GM18951 (cell line): Measurements from ENCODE around the gene HOXD10.

ENCODE experiments used
- POLR2A ChIP-seq: IDR thresholded peaks from 4 replicates; pipeline ENCODE4 v1.6.1; 2011; ENCODE audit warnings: mild to moderate bottlenecking; ENCODE audit not compliant: insufficient read length, insufficient read depth; ENCODE audit errors: extremely low read depth
- in situ Hi-C: fragments of 300-500 bp; cut with MboI; formaldehyde crosslinking; loops from one replicate; pipeline ENCODE4 v1.12.0; 2022; ENCODE audit warnings: low sequenced_read_pairs, mixed read lengths, inconsistent platforms; ENCODE audit not compliant: unreplicated experiment

Gene HOXD10

GRCh38 chr2:176087330-176088047, 29.1 kb upstream of the HOXD10 start:
- in situ Hi-C loops, result no loop called here
- TF ChIP-seq POLR2A, result no peak

- in situ Hi-C loops, result no loop called here
Measured at GRCh38 chr2:176088048-176088936, 28.3 kb upstream of the HOXD10 start.

GRCh38 chr2:176088937-176089842, 27.4 kb upstream of the HOXD10 start:
- in situ Hi-C loops, result no loop called here
- no peak for TF ChIP-seq POLR2A

More at GRCh38 chr2:176088048-176088936, 28.3 kb upstream of the HOXD10 start:
- TF ChIP-seq POLR2A, result no peak

- in situ Hi-C loops, result loop anchor here (10.0 kb wide), 1 partner anchor 725 kb away; no protein-coding TSS in a partner anchor
- TF ChIP-seq POLR2A, result no peak
Measured at GRCh38 chr2:176089843-176090395, 26.7 kb upstream of the HOXD10 start.

- no peak for TF ChIP-seq POLR2A
- in situ Hi-C loops, result loop anchor here (10.0 kb wide), 1 partner anchor 726 kb away; no protein-coding TSS in a partner anchor
Measured at GRCh38 chr2:176090862-176091261, 25.7 kb upstream of the HOXD10 start.

GRCh38 chr2:176091329-176092258, 25.0 kb upstream of the HOXD10 start:
- in situ Hi-C loops, result loop anchor here (10.0 kb wide), 1 partner anchor 727 kb away; no protein-coding TSS in a partner anchor
- TF ChIP-seq POLR2A, result no peak

GRCh38 chr2:176092270-176093144, 24.1 kb upstream of the HOXD10 start, which contains the start of gene HOXD13:
HOXD13 (plus strand) TSS chr2:176092721; CDS start chr2:176092891, 170 bp downstream.
- in situ Hi-C loops, result loop anchor here (10.0 kb wide), 1 partner anchor 728 kb away; no protein-coding TSS in a partner anchor
- no peak for TF ChIP-seq POLR2A

- in situ Hi-C loops, result loop anchor here (10.0 kb wide), 1 partner anchor 729 kb away; no protein-coding TSS in a partner anchor
- no peak for TF ChIP-seq POLR2A
Measured at GRCh38 chr2:176093145-176093897, 23.3 kb upstream of the HOXD10 start.

GRCh38 chr2:176093898-176094249, 22.7 kb upstream of the HOXD10 start:
- in situ Hi-C loops, result loop anchor here (10.0 kb wide), 1 partner anchor 729 kb away; no protein-coding TSS in a partner anchor
- TF ChIP-seq POLR2A, result no peak

GRCh38 chr2:176094349-176094748, 22.2 kb upstream of the HOXD10 start:
- no peak for TF ChIP-seq POLR2A
- in situ Hi-C loops, result loop anchor here (10.0 kb wide), 1 partner anchor 730 kb away; no protein-coding TSS in a partner anchor
